IPS-18c (cell line): Measurements from ENCODE around the gene HOXB13.

ENCODE experiments used
- H3K4me3 ChIP-seq: 2 replicates; pipeline ENCODE4 v1.7.0; 2013; ENCODE audit warnings: low read depth, mild to moderate bottlenecking, low read length, moderate library complexity; ENCODE audit not compliant: insufficient read depth
- H3K9me3 ChIP-seq: one replicate; pipeline ENCODE4 v1.6.1; 2013; ENCODE audit warnings: mild to moderate bottlenecking, low read length, moderate library complexity; ENCODE audit not compliant: control insufficient read depth, insufficient read depth

Gene HOXB13

GRCh38 chr17:48679385-48680096 is 49.0 kb downstream of the HOXB13 start:
- H3K4me3 ChIP-seq: no peak overlapping the region
- no peaks in the 10 kb centered on the region for H3K9me3 ChIP-seq

DNA sequence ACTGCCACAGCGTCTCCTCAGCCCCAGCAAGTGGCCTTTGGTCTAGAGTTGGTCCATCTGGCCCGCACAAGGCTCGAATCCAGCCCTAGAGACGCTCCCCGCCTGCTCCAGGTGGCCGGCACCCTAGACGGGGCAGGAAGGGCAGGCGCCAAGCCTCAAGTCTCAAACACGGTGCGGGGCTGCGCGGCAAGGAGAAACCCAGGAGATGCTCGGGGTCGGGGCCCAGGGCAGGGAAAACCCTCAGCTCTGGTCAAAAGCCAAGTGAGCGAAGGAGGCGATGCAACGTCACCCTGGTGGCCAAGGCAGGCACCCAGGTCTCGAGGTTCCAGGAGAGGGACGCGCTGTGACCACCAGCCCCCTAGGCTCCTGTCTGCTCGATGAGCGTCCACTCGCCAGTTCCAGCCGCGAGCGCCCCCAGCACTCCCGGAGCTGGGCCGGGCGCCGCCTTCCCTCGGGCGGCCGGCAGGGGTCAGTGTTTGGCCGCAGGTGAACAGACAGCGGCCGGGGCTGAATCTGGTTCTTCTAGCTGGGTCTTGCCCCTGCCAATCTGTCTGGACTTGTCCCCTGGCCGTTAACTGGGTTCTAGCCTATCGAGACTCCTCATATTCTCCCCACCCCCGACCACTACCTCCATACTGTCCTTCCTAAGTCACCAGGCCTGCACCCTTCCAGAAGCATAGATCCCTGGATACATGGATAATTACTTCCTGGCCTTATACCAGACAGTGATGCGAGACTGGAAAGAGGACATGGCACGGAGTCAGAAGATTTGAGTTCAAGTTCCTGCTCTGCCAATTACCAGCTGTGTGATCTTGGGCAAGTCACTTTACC is 50.2 kb downstream of the HOXB13 start:
- H3K9me3 ChIP-seq: no peaks in the 10 kb centered on the region
- H3K4me3 ChIP-seq: peak overlapping the region; percentile 38

DNA sequence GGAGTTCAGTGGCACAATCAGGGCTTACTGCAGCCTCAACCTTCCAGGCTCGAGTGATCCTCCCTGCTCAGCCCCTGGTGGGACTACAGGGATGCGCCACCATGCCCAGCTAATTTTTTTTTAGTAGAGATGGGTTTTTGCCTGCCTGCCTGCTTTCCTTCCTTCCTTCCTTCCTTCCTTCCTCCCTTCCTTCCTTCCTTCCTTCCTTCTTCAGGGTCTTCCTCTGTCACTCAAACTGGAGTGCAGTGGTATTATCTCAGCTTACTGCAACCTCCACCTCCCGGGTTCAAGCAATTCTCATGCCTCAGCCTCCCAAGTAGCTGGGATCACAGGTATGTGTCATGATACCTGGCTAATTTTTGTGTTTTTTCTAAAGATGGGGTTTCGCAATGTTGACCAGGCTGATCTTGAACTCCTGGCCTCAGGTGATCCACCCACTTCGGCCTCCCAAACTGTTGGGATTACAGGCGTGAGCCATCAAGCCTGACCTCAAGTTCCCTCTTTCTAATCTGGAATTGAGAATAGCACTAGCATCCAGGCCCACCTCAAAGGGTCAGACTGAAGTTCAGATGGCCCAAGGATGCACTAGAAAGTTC is 51.5 kb downstream of the HOXB13 start:
- Histone ChIP-seq H3K9me3 (no peaks in the 10 kb centered on the region), H3K4me3 (no peak overlapping the region)
